Measurements from ENCODE around the gene RCVRN. TPM values are rescaled to one million over a fixed set of nuclear protein-coding genes. Genes with fewer than 3 reads are reported as not detected.

RCVRN gene
- total and polyA plus RNA-seq, 2 of the 4 experiments (the other 2 are of a cell fraction): not detected

DNA sequence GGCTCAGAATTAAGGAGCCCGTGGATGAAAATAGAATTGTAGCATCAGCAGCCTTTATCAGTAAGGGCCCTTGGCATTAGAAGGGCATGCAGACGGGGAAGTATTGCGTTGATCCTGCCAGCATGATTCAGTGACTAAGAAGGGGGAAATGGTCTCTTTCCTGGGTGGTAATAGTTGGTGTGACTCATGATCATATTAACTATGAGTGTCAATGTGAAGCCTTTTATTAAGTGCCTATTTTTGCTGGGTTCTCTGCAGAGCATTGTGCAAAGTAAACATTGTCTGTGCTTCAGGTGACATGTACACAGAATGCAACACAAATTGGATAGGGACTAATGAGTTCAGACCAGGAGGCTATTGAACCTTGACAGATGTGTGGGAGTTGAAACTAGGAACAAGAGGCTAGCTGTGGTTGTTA lies 24.5 kb downstream of the RCVRN start:
- in situ Hi-C loops (cut with MboI; ENCODE audit: low sequenced_read_pairs): no loop called here
- no peak overlapping the region for H4K5ac ChIP-seq (ENCODE audit: low read depth, low read length)
- H3K36me3 ChIP-seq (ENCODE audit: control insufficient read depth, insufficient read depth, low read length): no peaks in the 10 kb centered on the region
- no peak overlapping the region for H2BK20ac ChIP-seq (ENCODE audit: low read depth, low read length)
- TF ChIP-seq MXI1 (IDR thresholded peaks at IDR 0.05; ENCODE audit: borderline replicate concordance, low read depth, low read length): no peak
- TF ChIP-seq, protein P1, sequence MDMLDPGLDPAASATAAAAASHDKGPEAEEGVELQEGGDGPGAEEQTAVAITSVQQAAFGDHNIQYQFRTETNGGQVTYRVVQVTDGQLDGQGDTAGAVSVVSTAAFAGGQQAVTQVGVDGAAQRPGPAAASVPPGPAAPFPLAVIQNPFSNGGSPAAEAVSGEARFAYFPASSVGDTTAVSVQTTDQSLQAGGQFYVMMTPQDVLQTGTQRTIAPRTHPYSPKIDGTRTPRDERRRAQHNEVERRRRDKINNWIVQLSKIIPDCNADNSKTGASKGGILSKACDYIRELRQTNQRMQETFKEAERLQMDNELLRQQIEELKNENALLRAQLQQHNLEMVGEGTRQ (IDR thresholded peaks at IDR 0.05; ENCODE audit: low read depth, low read length): no peak
- H4K8ac ChIP-seq (ENCODE audit: low read depth in 2 of 2, low read length in 2 of 2): no peak overlapping the region
- no peak overlapping the region for H3K56ac ChIP-seq (ENCODE audit: extremely low read depth, insufficient read depth, low read length)
- H3K18ac ChIP-seq (ENCODE audit: low read depth, low read length): no peak overlapping the region
- H3K4ac ChIP-seq (ENCODE audit: low read depth, low read length): no peak overlapping the region
- H3K27me3 ChIP-seq (ENCODE audit: control insufficient read depth, insufficient read depth, low read length): no peaks in the 10 kb centered on the region
- H3K4me1 ChIP-seq (ENCODE audit: control insufficient read depth, insufficient read depth, low read length): no peaks in the 10 kb centered on the region; the same call in 1 of the 2 replicates
- H3K79me1 ChIP-seq (ENCODE audit: low read depth in 1 of 2, low read length in 2 of 2): no peaks in the 10 kb centered on the region
- H2BK5ac ChIP-seq (ENCODE audit: low read depth, low read length, poor library complexity, severe bottlenecking): no peak overlapping the region
- no peak overlapping the region for H2AK5ac ChIP-seq (ENCODE audit: low read depth, low read length)
- H3K14ac ChIP-seq (replicated peaks; ENCODE audit: low read depth, low read length): no peak overlapping the region
- H3K4me2 ChIP-seq (ENCODE audit: low read depth, low read length): no peak overlapping the region
- WGBS, 2 experiments (ENCODE audit: extremely low coverage in 2 of 2, insufficient read length in 1 of 2): 80% methylated on average over 1 of the region's 3 CpGs; no CpG with 5 or more reads in 1 of the 2 experiments
- ChIA-PET POLR2A (ENCODE audit: unreplicated experiment) (no interaction called here), CTCF (no interaction called here)
- H3K27ac ChIP-seq (ENCODE audit: insufficient read depth, low read length): no peak overlapping the region
- no peak overlapping the region for H3K4me3 ChIP-seq (ENCODE audit: insufficient read depth, low read depth, low read length)
- no peak overlapping the region for H2AFZ ChIP-seq (replicated peaks; ENCODE audit: low read length, poor library complexity)
- no peak overlapping the region for H4K91ac ChIP-seq (ENCODE audit: insufficient read depth, low read depth, low read length)
- DNase-seq: no peak
- no peak overlapping the region for H2BK15ac ChIP-seq (ENCODE audit: low read depth, low read length)
- intact Hi-C loops (cut with micrococcal nuclease): no loop called here
- no TSS peak for BruUV-seq (replicated peaks)
- ATAC-seq (ENCODE audit: low read depth): no peak
- no peaks in the 10 kb centered on the region for H4K20me1 ChIP-seq (ENCODE audit: insufficient read depth, low read length)
- H2AK9ac ChIP-seq (replicated peaks; ENCODE audit: low read depth, low read length, poor library complexity): no peak overlapping the region
- H3K9me3 ChIP-seq (ENCODE audit: control insufficient read depth, insufficient read depth, low read length): peaks cover 9% of the 10 kb centered on the region
- no peak overlapping the region for H3K9ac ChIP-seq (ENCODE audit: low read depth, low read length)
- H3K23ac ChIP-seq (ENCODE audit: low read depth, low read length): no peak overlapping the region
- H3K9me1 ChIP-seq (ENCODE audit: insufficient read depth, low read length): no peaks in the 10 kb centered on the region
- dilution Hi-C loops (cut with HindIII; ENCODE audit: low sequenced_read_pairs, unreplicated experiment): no loop called here
- no peak overlapping the region for H2BK120ac ChIP-seq (ENCODE audit: low read depth, low read length)

All from IMR-90 (cell line).